HCT116 (cell line): ENCODE data around the gene SUPT4H1.

Source experiments
- CEBPB ChIP-seq: IDR thresholded peaks from 2 replicates; pipeline ENCODE4 v1.6.1; 2012; ENCODE audit warnings: low read depth
- CTCF ChIP-seq, 3 experiments: fragments of 200-600 bp in 1 of 3; sonication (generic) in 1 of 3; IDR thresholded peaks in 2 of 3; conservative IDR thresholded peaks in 1 of 3; 2 replicates each; pipeline ENCODE4 v1.5.1; 2012 to 2017; ENCODE audit warnings: low read depth in 2 of 3, low read length in 2 of 3, antibody characterized with exemption in 1 of 3, borderline replicate concordance in 1 of 3, control low read depth in 1 of 3, mild to moderate bottlenecking in 1 of 3, mixed read lengths in 1 of 3, mixed run types in 1 of 3, moderate library complexity in 1 of 3; ENCODE audit not compliant: insufficient read depth in 1 of 3
- ELF1 ChIP-seq: IDR thresholded peaks from 2 replicates; pipeline ENCODE4 v1.6.1; 2012; ENCODE audit warnings: low read depth, borderline replicate concordance
- EZH2 ChIP-seq: fragments of 200-600 bp; sonication (generic); IDR thresholded peaks from 2 replicates; pipeline ENCODE4 v1.6.1; 2017; ENCODE audit warnings: antibody characterized with exemption, mixed run types
- POLR2A ChIP-seq: IDR thresholded peaks from 2 replicates; pipeline ENCODE4 v1.7.0; 2011; ENCODE audit warnings: borderline replicate concordance; ENCODE audit not compliant: insufficient read depth, insufficient read length; ENCODE audit errors: extremely low read depth
- RAD21 ChIP-seq: IDR thresholded peaks from 2 replicates; pipeline ENCODE4 v1.6.1; 2012; ENCODE audit warnings: low read depth, mild to moderate bottlenecking
- SIN3A ChIP-seq: IDR thresholded peaks from 2 replicates; pipeline ENCODE4 v1.6.1; 2012; ENCODE audit warnings: low read depth
- SP1 ChIP-seq: IDR thresholded peaks from 2 replicates; pipeline ENCODE4 v1.6.1; 2012; ENCODE audit warnings: low read depth
- SRF ChIP-seq: IDR thresholded peaks from 2 replicates; pipeline ENCODE4 v1.6.1; 2012; ENCODE audit warnings: low read depth
- TF ChIP-seq, protein P1 (sequence below): IDR thresholded peaks from 2 replicates; pipeline ENCODE4 v1.6.1; 2012
- TF ChIP-seq, protein P2 (sequence below): IDR thresholded peaks from 2 replicates; pipeline ENCODE4 v1.6.1; 2012; ENCODE audit warnings: low read depth
- TF ChIP-seq, protein P3 (sequence below): IDR thresholded peaks from 2 replicates; pipeline ENCODE4 v1.6.1; 2011; ENCODE audit warnings: mild to moderate bottlenecking, low read length, moderate library complexity; ENCODE audit not compliant: insufficient replicate concordance; ENCODE audit errors: extremely low read depth

GRCh38 chr17:58329035-58329809 lies 22.8 kb downstream of the SUPT4H1 start:
- no peak for TF ChIP-seq RAD21
- peak in 2 of 3 experiments; percentile 43 to 48; a peak in 4 of 6 replicates for TF ChIP-seq CTCF (IDR thresholded peaks at IDR 0.05 in 2 of 3, conservative IDR thresholded peaks at IDR 0.05 in 1 of 3; ENCODE audit: borderline replicate concordance in 1 of 3, insufficient read depth in 1 of 3, low read depth in 2 of 3, low read length in 2 of 3)
- TF ChIP-seq, protein P1, sequence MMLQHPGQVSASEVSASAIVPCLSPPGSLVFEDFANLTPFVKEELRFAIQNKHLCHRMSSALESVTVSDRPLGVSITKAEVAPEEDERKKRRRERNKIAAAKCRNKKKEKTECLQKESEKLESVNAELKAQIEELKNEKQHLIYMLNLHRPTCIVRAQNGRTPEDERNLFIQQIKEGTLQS = no peak
- TF ChIP-seq, protein P2, sequence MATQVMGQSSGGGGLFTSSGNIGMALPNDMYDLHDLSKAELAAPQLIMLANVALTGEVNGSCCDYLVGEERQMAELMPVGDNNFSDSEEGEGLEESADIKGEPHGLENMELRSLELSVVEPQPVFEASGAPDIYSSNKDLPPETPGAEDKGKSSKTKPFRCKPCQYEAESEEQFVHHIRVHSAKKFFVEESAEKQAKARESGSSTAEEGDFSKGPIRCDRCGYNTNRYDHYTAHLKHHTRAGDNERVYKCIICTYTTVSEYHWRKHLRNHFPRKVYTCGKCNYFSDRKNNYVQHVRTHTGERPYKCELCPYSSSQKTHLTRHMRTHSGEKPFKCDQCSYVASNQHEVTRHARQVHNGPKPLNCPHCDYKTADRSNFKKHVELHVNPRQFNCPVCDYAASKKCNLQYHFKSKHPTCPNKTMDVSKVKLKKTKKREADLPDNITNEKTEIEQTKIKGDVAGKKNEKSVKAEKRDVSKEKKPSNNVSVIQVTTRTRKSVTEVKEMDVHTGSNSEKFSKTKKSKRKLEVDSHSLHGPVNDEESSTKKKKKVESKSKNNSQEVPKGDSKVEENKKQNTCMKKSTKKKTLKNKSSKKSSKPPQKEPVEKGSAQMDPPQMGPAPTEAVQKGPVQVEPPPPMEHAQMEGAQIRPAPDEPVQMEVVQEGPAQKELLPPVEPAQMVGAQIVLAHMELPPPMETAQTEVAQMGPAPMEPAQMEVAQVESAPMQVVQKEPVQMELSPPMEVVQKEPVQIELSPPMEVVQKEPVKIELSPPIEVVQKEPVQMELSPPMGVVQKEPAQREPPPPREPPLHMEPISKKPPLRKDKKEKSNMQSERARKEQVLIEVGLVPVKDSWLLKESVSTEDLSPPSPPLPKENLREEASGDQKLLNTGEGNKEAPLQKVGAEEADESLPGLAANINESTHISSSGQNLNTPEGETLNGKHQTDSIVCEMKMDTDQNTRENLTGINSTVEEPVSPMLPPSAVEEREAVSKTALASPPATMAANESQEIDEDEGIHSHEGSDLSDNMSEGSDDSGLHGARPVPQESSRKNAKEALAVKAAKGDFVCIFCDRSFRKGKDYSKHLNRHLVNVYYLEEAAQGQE = no peak
- TF ChIP-seq ELF1 = no peak
- TF ChIP-seq POLR2A = no peak
- no peak for TF ChIP-seq CEBPB
- TF ChIP-seq EZH2 = no peak
- no peak for TF ChIP-seq SIN3A
- TF ChIP-seq SP1 = no peak
- TF ChIP-seq, protein P3, sequence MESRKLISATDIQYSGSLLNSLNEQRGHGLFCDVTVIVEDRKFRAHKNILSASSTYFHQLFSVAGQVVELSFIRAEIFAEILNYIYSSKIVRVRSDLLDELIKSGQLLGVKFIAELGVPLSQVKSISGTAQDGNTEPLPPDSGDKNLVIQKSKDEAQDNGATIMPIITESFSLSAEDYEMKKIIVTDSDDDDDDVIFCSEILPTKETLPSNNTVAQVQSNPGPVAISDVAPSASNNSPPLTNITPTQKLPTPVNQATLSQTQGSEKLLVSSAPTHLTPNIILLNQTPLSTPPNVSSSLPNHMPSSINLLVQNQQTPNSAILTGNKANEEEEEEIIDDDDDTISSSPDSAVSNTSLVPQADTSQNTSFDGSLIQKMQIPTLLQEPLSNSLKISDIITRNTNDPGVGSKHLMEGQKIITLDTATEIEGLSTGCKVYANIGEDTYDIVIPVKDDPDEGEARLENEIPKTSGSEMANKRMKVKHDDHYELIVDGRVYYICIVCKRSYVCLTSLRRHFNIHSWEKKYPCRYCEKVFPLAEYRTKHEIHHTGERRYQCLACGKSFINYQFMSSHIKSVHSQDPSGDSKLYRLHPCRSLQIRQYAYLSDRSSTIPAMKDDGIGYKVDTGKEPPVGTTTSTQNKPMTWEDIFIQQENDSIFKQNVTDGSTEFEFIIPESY = no peak
- TF ChIP-seq SRF = no peak
